H1 (cell line): ENCODE measurements around the gene VDR. TPM values are rescaled to one million over a fixed set of nuclear protein-coding genes. Genes with fewer than 3 reads are reported as not detected.

Experiments used
- CTCF ChIA-PET: fragments of 300-600 bp; sonication (Branson Sonifier 250); formaldehyde crosslinking; loops from one replicate; lab custom pipeline; 2021; ENCODE audit not compliant: partially characterized antibody; lab: Charles Lee
- POLR2A ChIA-PET: fragments of 300-600 bp; sonication (Branson Sonifier 250); formaldehyde crosslinking; loops from one replicate; lab custom pipeline; 2021; ENCODE audit warnings: inconsistent platforms; ENCODE audit not compliant: partially characterized antibody; lab: Charles Lee
- DNase-seq, 2 experiments: peaks; one replicate each; pipeline versions ENCODE4 v3.0.0 to v3.0.0-alpha.2; 2010 to 2022; ENCODE audit warnings: low spot score in 2 of 2, low read depth in 1 of 2, mixed read lengths in 1 of 2
- FAIRE-seq: peaks from 2 replicates; lab custom pipeline; 2011; peaks lifted over from hg19 to GRCh38; lab: Jason Lieb, UNC
- H2AFZ ChIP-seq: 2 replicates; pipeline ENCODE4 v1.8.1; 2012; ENCODE audit warnings: low read length, inconsistent platforms
- H2AK5ac ChIP-seq: 2 replicates; pipeline ENCODE4 v1.6.1; 2013; ENCODE audit warnings: low read depth, low read length
- H2BK120ac ChIP-seq: replicated peaks from 2 replicates; pipeline ENCODE3; 2013; ENCODE audit warnings: low read depth, low read length, inconsistent platforms
- H2BK12ac ChIP-seq: 2 replicates; pipeline ENCODE4 v1.6.1; 2013; ENCODE audit warnings: low read depth, low read length
- H2BK15ac ChIP-seq: 2 replicates; pipeline ENCODE4 v1.6.1; 2013; ENCODE audit warnings: low read length
- H2BK20ac ChIP-seq: 2 replicates; pipeline ENCODE4 v1.6.1; 2013; ENCODE audit warnings: low read length
- H2BK5ac ChIP-seq: 2 replicates; pipeline ENCODE4 v1.6.1; 2013; ENCODE audit warnings: low read depth, low read length
- H3K14ac ChIP-seq: 2 replicates; pipeline ENCODE4 v1.6.1; 2013; ENCODE audit warnings: inconsistent platforms; ENCODE audit not compliant: insufficient read length
- H3K18ac ChIP-seq: 2 replicates; pipeline ENCODE4 v1.6.1; 2013; ENCODE audit warnings: low read length; ENCODE audit errors: extremely low read depth
- H3K23ac ChIP-seq: 2 replicates; pipeline ENCODE4 v1.6.1; 2013; ENCODE audit warnings: inconsistent platforms; ENCODE audit not compliant: insufficient read length
- H3K23me2 ChIP-seq: 2 replicates; pipeline ENCODE4 v1.6.1; 2013; ENCODE audit warnings: low read depth, low read length
- H3K27ac ChIP-seq: 2 replicates; pipeline ENCODE4 v1.6.1; 2011; ENCODE audit warnings: low read depth, low read length, inconsistent platforms
- H3K27me3 ChIP-seq, 4 experiments: replicated peaks in 1 of 4; 1 replicate in 1 of 4; 2 replicates in 3 of 4; pipeline versions ENCODE4 v1.6.1 to v1.8.1; 2011 to 2013; ENCODE audit warnings: low read length in 3 of 4, mild to moderate bottlenecking in 3 of 4, inconsistent platforms in 2 of 4, mixed read lengths in 2 of 4, moderate library complexity in 1 of 4; ENCODE audit not compliant: control insufficient read depth in 3 of 4, insufficient read depth in 3 of 4; ENCODE audit errors: extremely low read depth in 1 of 4
- H3K36me3 ChIP-seq, 4 experiments: 2 replicates each; pipeline versions ENCODE4 v1.6.1 to v1.8.1; 2011 to 2013; ENCODE audit warnings: mild to moderate bottlenecking in 4 of 4, low read length in 3 of 4, moderate library complexity in 2 of 4, control low read depth in 1 of 4, inconsistent platforms in 1 of 4; ENCODE audit not compliant: insufficient read depth in 4 of 4, control insufficient read depth in 2 of 4
- H3K4ac ChIP-seq: replicated peaks from 2 replicates; pipeline ENCODE3; 2013; ENCODE audit warnings: low read length, low read depth, mixed read lengths, inconsistent platforms; ENCODE audit not compliant: insufficient read length
- H3K4me1 ChIP-seq, 4 experiments: replicated peaks in 1 of 4; 1 replicate in 1 of 4; 2 replicates in 3 of 4; pipeline versions ENCODE4 v1.6.1 to v1.8.1; 2011 to 2013; ENCODE audit warnings: low read length in 3 of 4, inconsistent platforms in 2 of 4, mixed read lengths in 1 of 4; ENCODE audit not compliant: insufficient read depth in 4 of 4, control insufficient read depth in 3 of 4
- H3K4me2 ChIP-seq, 2 experiments: 2 replicates each; pipeline versions ENCODE4 v1.6.1 to v1.8.1; 2011 to 2013; ENCODE audit warnings: low read depth in 2 of 2, low read length in 2 of 2, control low read depth in 1 of 2, inconsistent platforms in 1 of 2, mild to moderate bottlenecking in 1 of 2; ENCODE audit not compliant: insufficient read depth in 1 of 2
- H3K4me3 ChIP-seq, 4 experiments: fragments of 200-600, 300-600 bp in 1 of 4; sonication (generic), shearing (Covaris generic), sonication (Bioruptor Twin) in 1 of 4; 2 replicates each; pipeline versions ENCODE4 v1.5.1 to v1.8.1; 2011 to 2016; ENCODE audit warnings: low read length in 4 of 4, low read depth in 3 of 4, control low read depth in 2 of 4, inconsistent platforms in 2 of 4, mild to moderate bottlenecking in 2 of 4, mixed read lengths in 1 of 4, moderate library complexity in 1 of 4; ENCODE audit not compliant: insufficient read depth in 2 of 4; ENCODE audit errors: extremely low read depth in 1 of 4
- H3K56ac ChIP-seq: replicated peaks from 2 replicates; pipeline ENCODE3; 2013; ENCODE audit warnings: low read depth, mild to moderate bottlenecking, mixed read lengths, low read length, inconsistent platforms; ENCODE audit not compliant: insufficient read length
- H3K79me1 ChIP-seq: 2 replicates; pipeline ENCODE4 v1.6.1; 2013; ENCODE audit warnings: low read depth, low read length, control low read depth
- H3K79me2 ChIP-seq, 2 experiments: 2 replicates each; pipeline versions ENCODE4 v1.6.1 to v1.8.1; 2012 to 2013; ENCODE audit warnings: low read length in 2 of 2, mild to moderate bottlenecking in 2 of 2, inconsistent platforms in 1 of 2; ENCODE audit not compliant: insufficient read depth in 2 of 2, control insufficient read depth in 1 of 2
- H3K9ac ChIP-seq, 4 experiments: replicated peaks in 1 of 4; 1 replicate in 1 of 4; 2 replicates in 3 of 4; pipeline versions ENCODE4 v1.6.1 to v1.8.1; 2011 to 2013; ENCODE audit warnings: low read depth in 3 of 4, low read length in 3 of 4, control low read depth in 2 of 4, mild to moderate bottlenecking in 2 of 4, moderate library complexity in 2 of 4, inconsistent platforms in 1 of 4; ENCODE audit errors: extremely low read depth in 1 of 4
- H3K9me3 ChIP-seq, 2 experiments: 2 replicates each; pipeline versions ENCODE4 v1.6.1 to v1.8.1; 2012 to 2013; ENCODE audit warnings: mild to moderate bottlenecking in 2 of 2, moderate library complexity in 2 of 2, control low read depth in 1 of 2, inconsistent platforms in 1 of 2, low read depth in 1 of 2, low read length in 1 of 2, mixed read lengths in 1 of 2; ENCODE audit not compliant: insufficient read depth in 2 of 2
- H4K20me1 ChIP-seq, 2 experiments: replicated peaks in 1 of 2; 2 replicates each; pipeline versions ENCODE3 to v1.8.1; 2011 to 2013; ENCODE audit warnings: inconsistent platforms in 2 of 2, low read length in 2 of 2, mild to moderate bottlenecking in 1 of 2; ENCODE audit not compliant: insufficient read depth in 2 of 2, control insufficient read depth in 1 of 2
- H4K5ac ChIP-seq: 2 replicates; pipeline ENCODE4 v1.6.1; 2013; ENCODE audit warnings: low read length, low read depth, mixed read lengths, inconsistent platforms; ENCODE audit not compliant: insufficient read length
- H4K8ac ChIP-seq: 2 replicates; pipeline ENCODE4 v1.8.0; 2013; ENCODE audit warnings: mild to moderate bottlenecking, moderate library complexity, low read length, inconsistent platforms; ENCODE audit not compliant: insufficient read depth; ENCODE audit errors: extremely low read depth
- H4K91ac ChIP-seq: replicated peaks from 2 replicates; pipeline ENCODE3; 2013; ENCODE audit warnings: low read length, mixed read lengths, inconsistent platforms; ENCODE audit not compliant: insufficient read length
- CBX5 ChIP-seq: fragments of 300-800, 300-1000 bp; sonication (generic); IDR thresholded peaks from 2 replicates; pipeline ENCODE4 v1.7.1; 2016; ENCODE audit warnings: antibody characterized with exemption, low read length, low read depth
- EZH2 ChIP-seq: fragments of 200-600 bp; sonication (generic); IDR thresholded peaks from 2 replicates; pipeline ENCODE4 v1.7.1; 2012; ENCODE audit warnings: low read depth, mild to moderate bottlenecking, moderate library complexity, low read length, inconsistent platforms; ENCODE audit not compliant: severe bottlenecking
- JUN ChIP-seq: IDR thresholded peaks from 2 replicates; pipeline ENCODE4 v1.6.1; 2011; ENCODE audit warnings: low read depth, mild to moderate bottlenecking, improper control_type of control experiment, low read length
- KDM1A ChIP-seq: fragments of 200-600, 300-600 bp; sonication (generic); IDR thresholded peaks from 2 replicates; pipeline ENCODE4 v1.7.1; 2016; ENCODE audit warnings: mild to moderate bottlenecking, low read length, borderline replicate concordance
- NANOG ChIP-seq: IDR thresholded peaks from 2 replicates; pipeline ENCODE4 v1.6.1; 2011; ENCODE audit warnings: low read length, low read depth, mild to moderate bottlenecking, inconsistent platforms; ENCODE audit not compliant: insufficient read depth, poor library complexity, severe bottlenecking
- RNF2 ChIP-seq: fragments of 200-900, 300-1000 bp; sonication (generic); IDR thresholded peaks from 2 replicates; pipeline ENCODE4 v1.7.1; 2016; ENCODE audit warnings: borderline replicate concordance, low read depth, mild to moderate bottlenecking, antibody characterized with exemption, low read length; ENCODE audit not compliant: poor library complexity, severe bottlenecking; ENCODE audit errors: missing control alignments
- SAP30 ChIP-seq: fragments of 300-600 bp; sonication (generic); IDR thresholded peaks from 2 replicates; pipeline ENCODE4 v1.7.1; 2012; ENCODE audit warnings: low read length, moderate library complexity, mild to moderate bottlenecking, inconsistent platforms; ENCODE audit not compliant: insufficient read depth, insufficient replicate concordance
- SP1 ChIP-seq: IDR thresholded peaks from 2 replicates; pipeline ENCODE4 v1.6.1; 2011; ENCODE audit warnings: low read depth, low read length
- SRF ChIP-seq: IDR thresholded peaks from 2 replicates; pipeline ENCODE4 v1.6.1; 2011; ENCODE audit warnings: mild to moderate bottlenecking, low read depth, low read length, moderate library complexity
- TBP ChIP-seq: IDR thresholded peaks from 2 replicates; pipeline ENCODE4 v1.6.1; 2011; ENCODE audit warnings: low read depth, low read length, improper control_type of control experiment
- WGBS, 2 experiments: shearing (Covaris generic) in 1 of 2; methylation state at CpG; one replicate each; pipeline versions ENCODE4 v1.1.6 to v1.1.7; 2013 to 2015; ENCODE audit warnings: low lambda C conversion rate in 2 of 2, mixed read lengths in 2 of 2, inconsistent platforms in 1 of 2, low coverage in 1 of 2, missing lambda C conversion rate in 1 of 2; ENCODE audit not compliant: insufficient replicate concordance in 2 of 2, insufficient coverage in 1 of 2, insufficient read length in 1 of 2; ENCODE audit errors: extremely low coverage in 1 of 2, missing lambda C conversion rate in 1 of 2; 5-methylcytosine and 5-hydroxymethylcytosine counted together
- polyA plus RNA-seq, 7 experiments: library from polyadenylated mRNA; depleted of rRNA in 3 of 7; stranded (reverse) in 5 of 7; unstranded in 2 of 7; fragments of >200 nt in 5 of 7; fragments of 200-250 nt in 2 of 7; gene quantifications; 1 replicate in 5 of 7; 2 replicates in 1 of 7; 4 replicates in 1 of 7; pipeline versions ENCODE4 v1.2.1 to v1.2.3, GENCODE V29; 2011 to 2013; ENCODE audit warnings: missing spikeins in 2 of 7, mixed read lengths in 2 of 7
- total RNA-seq: library from RNA; stranded (reverse); fragmentation: NEBNext Ultra II Directional; extraction: Animal tissue kit (Norgen Biotek cat#: 25700); gene quantifications from 2 replicates; pipeline ENCODE4 v1.2.1, GENCODE V29; 2021

The VDR gene
- total and polyA plus RNA-seq, 2 of the 8 experiments (the other 6 are each of a cell fraction or from before 2014, with no cell fraction given), result 0.44 to 0.65 TPM

DNA sequence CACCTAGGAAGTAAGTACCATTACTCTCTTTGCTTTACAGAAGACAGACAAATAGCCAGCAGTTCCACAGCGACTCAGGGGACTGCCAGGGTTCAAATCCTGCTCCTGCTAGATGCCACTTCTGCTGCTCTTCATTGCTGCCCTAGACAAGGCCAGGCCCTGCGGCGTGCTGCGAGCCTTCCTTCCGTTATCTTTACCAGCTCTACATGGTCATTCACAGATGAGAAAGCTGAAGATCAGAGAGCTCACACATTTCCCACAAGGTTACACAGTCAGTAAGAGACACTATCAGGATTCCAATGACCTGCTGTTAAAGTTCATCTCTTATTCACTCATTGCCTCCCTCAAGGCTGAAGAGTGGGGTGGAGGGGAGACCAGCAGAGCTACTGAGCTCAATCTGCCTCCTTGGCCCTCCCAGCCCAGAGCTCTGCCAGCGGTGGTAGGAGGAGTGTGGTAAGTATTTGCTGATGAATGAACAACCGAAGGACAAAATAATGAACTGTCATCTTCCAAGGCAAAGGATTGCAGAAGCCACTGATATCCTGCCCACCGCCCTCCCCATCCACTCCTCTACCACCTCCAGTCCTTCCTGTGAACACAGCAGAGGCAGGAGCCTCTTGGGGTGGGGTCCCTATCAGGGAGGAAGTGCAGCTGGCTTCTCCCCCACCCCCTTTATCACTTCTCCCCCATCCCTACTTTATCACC, 70.4 kb downstream of the VDR start:
- H3K79me2 ChIP-seq, result no peaks in the 10 kb centered on the region
- FAIRE-seq, result no peak

More for the DNA sequence above, 70.4 kb downstream of the VDR start:
- no peak overlapping the region for H3K18ac ChIP-seq
- no peak overlapping the region for H4K5ac ChIP-seq
- H2BK12ac ChIP-seq, result no peak overlapping the region
- no peaks in the 10 kb centered on the region; the same call in 1 of the 2 replicates for H3K23me2 ChIP-seq
- H2BK5ac ChIP-seq, result no peak overlapping the region
- H3K4me3 ChIP-seq, result no peak overlapping the region
- TF ChIP-seq JUN (no peak), SP1 (no peak), CBX5 (no peak), RNF2 (no peak), EZH2 (no peak), KDM1A (no peak), TBP (no peak), SAP30 (no peak), NANOG (no peak), SRF (no peak)
- no peak overlapping the region for H2AK5ac ChIP-seq
- no peaks in the 10 kb centered on the region for H3K79me1 ChIP-seq
- H4K8ac ChIP-seq, result no peak overlapping the region
- H4K20me1 ChIP-seq, result no peaks in the 10 kb centered on the region
- H3K27me3 ChIP-seq, result no peaks in the 10 kb centered on the region
- no peak overlapping the region for H2AFZ ChIP-seq
- no peak overlapping the region for H3K14ac ChIP-seq
- no peaks in the 10 kb centered on the region for H3K9me3 ChIP-seq
- no peak overlapping the region for H3K23ac ChIP-seq
- H3K4ac ChIP-seq, result no peak overlapping the region
- H2BK15ac ChIP-seq, result no peak overlapping the region
- no peak for DNase-seq
- H3K36me3 ChIP-seq, result no peaks in the 10 kb centered on the region
- no peak overlapping the region for H3K9ac ChIP-seq
- no peak overlapping the region for H3K27ac ChIP-seq
- ChIA-PET POLR2A (interaction anchor here (0.6 to 28.4 kb wide), 4 partner anchors 9 to 53 kb away, joined by 3 to 480 read pairs (median 8); partner anchors contain the start of gene HDAC7), CTCF (interaction anchor here (0.5 to 30.5 kb wide), 15 partner anchors 5 to 119 kb away, joined by 3 to 2001 read pairs (median 5); partner anchors contain the start of genes HDAC7 and SLC48A1)
- WGBS, 2 experiments, result 91% methylated on average over 8 of the region's 8 CpGs; no CpG with 5 or more reads in 1 of the 2 experiments
- no peak overlapping the region for H2BK120ac ChIP-seq
- no peak overlapping the region for H4K91ac ChIP-seq
- H2BK20ac ChIP-seq, result no peak overlapping the region
- no peak overlapping the region for H3K56ac ChIP-seq
- peaks cover 0 to 7% (median 1%) of the 10 kb centered on the region in 4 experiments; a peak in 6 of 7 replicates for H3K4me1 ChIP-seq
- no peak overlapping the region for H3K4me2 ChIP-seq
